Activated T-cell treated with anti-CD3 and anti-CD28 coated beads, Interleukin-2, amount 50 U/mL, for 24 hours (primary cell): Measurements from ENCODE around the gene CTNNA3.

Experiments used
- DNase-seq: peaks from one replicate; pipeline ENCODE4 v3.0.0-alpha.2; 2020
- H3K27ac Mint-ChIP-seq: 2 replicates; pipeline ENCODE4 v1.8.0; 2020; ENCODE audit warnings: mild to moderate bottlenecking, mixed read lengths
- H3K27me3 Mint-ChIP-seq: 2 replicates; pipeline ENCODE4 v1.8.0; 2020; ENCODE audit warnings: mixed read lengths
- H3K36me3 Mint-ChIP-seq: 2 replicates; pipeline ENCODE4 v1.8.0; 2020; ENCODE audit warnings: low read depth, mixed read lengths
- H3K4me1 Mint-ChIP-seq: 2 replicates; pipeline ENCODE4 v1.8.0; 2020; ENCODE audit warnings: low read depth, mixed read lengths
- H3K4me3 Mint-ChIP-seq: 2 replicates; pipeline ENCODE4 v1.8.0; 2020; ENCODE audit warnings: mild to moderate bottlenecking, moderate library complexity, mixed read lengths
- H3K9me3 Mint-ChIP-seq: 2 replicates; pipeline ENCODE4 v1.8.0; 2020; ENCODE audit warnings: mixed read lengths

CTNNA3 gene

GRCh38 chr10:66811211-66811610 lies 884.8 kb downstream of the CTNNA3 start:
- no peak overlapping the region for H3K4me3 Mint-ChIP-seq
- no peaks in the 10 kb centered on the region for H3K9me3 Mint-ChIP-seq
- H3K4me1 Mint-ChIP-seq: no peaks in the 10 kb centered on the region
- H3K27me3 Mint-ChIP-seq: no peaks in the 10 kb centered on the region
- DNase-seq: no peak
- no peaks in the 10 kb centered on the region for H3K36me3 Mint-ChIP-seq
- no peak overlapping the region for H3K27ac Mint-ChIP-seq

- H3K36me3 Mint-ChIP-seq: no peaks in the 10 kb centered on the region
- no peaks in the 10 kb centered on the region for H3K4me1 Mint-ChIP-seq
- no peak overlapping the region for H3K4me3 Mint-ChIP-seq
- no peaks in the 10 kb centered on the region for H3K9me3 Mint-ChIP-seq
- H3K27me3 Mint-ChIP-seq: no peaks in the 10 kb centered on the region
- H3K27ac Mint-ChIP-seq: no peak overlapping the region
- DNase-seq: no peak
Observed at GRCh38 chr10:66809402-66809801, 886.6 kb downstream of the CTNNA3 start.

GRCh38 chr10:66805612-66806011 lies 890.4 kb downstream of the CTNNA3 start:
- H3K27me3 Mint-ChIP-seq: no peaks in the 10 kb centered on the region
- H3K4me3 Mint-ChIP-seq: no peak overlapping the region
- no peaks in the 10 kb centered on the region for H3K36me3 Mint-ChIP-seq
- H3K9me3 Mint-ChIP-seq: no peaks in the 10 kb centered on the region
- H3K4me1 Mint-ChIP-seq: no peaks in the 10 kb centered on the region
- DNase-seq: no peak
- no peak overlapping the region for H3K27ac Mint-ChIP-seq

GRCh38 chr10:66804962-66805361 lies 891.0 kb downstream of the CTNNA3 start:
- H3K36me3 Mint-ChIP-seq: no peaks in the 10 kb centered on the region
- DNase-seq: no peak
- no peaks in the 10 kb centered on the region for H3K9me3 Mint-ChIP-seq
- no peaks in the 10 kb centered on the region for H3K27me3 Mint-ChIP-seq
- H3K4me1 Mint-ChIP-seq: no peaks in the 10 kb centered on the region
- H3K4me3 Mint-ChIP-seq: no peak overlapping the region
- no peak overlapping the region for H3K27ac Mint-ChIP-seq

GRCh38 chr10:66803174-66803573 lies 892.8 kb downstream of the CTNNA3 start:
- Mint-ChIP-seq H3K27ac (no peak overlapping the region), H3K36me3 (no peaks in the 10 kb centered on the region), H3K27me3 (no peaks in the 10 kb centered on the region), H3K4me3 (no peak overlapping the region), H3K4me1 (peaks cover 2% of the 10 kb centered on the region), H3K9me3 (no peaks in the 10 kb centered on the region)
- no peak for DNase-seq

GRCh38 chr10:66799474-66799873 lies 896.5 kb downstream of the CTNNA3 start:
- peaks cover 2% of the 10 kb centered on the region for H3K4me1 Mint-ChIP-seq
- no peaks in the 10 kb centered on the region for H3K36me3 Mint-ChIP-seq
- H3K27ac Mint-ChIP-seq: no peak overlapping the region
- H3K4me3 Mint-ChIP-seq: no peak overlapping the region
- no peaks in the 10 kb centered on the region for H3K27me3 Mint-ChIP-seq
- H3K9me3 Mint-ChIP-seq: no peaks in the 10 kb centered on the region
- no peak for DNase-seq

- H3K4me3 Mint-ChIP-seq: no peak overlapping the region
- no peaks in the 10 kb centered on the region for H3K36me3 Mint-ChIP-seq
- H3K27ac Mint-ChIP-seq: no peak overlapping the region
- H3K9me3 Mint-ChIP-seq: no peaks in the 10 kb centered on the region
- no peaks in the 10 kb centered on the region for H3K27me3 Mint-ChIP-seq
- peaks cover 2% of the 10 kb centered on the region for H3K4me1 Mint-ChIP-seq
- DNase-seq: no peak
Observed at GRCh38 chr10:66795866-66796265, 900.1 kb downstream of the CTNNA3 start.

GRCh38 chr10:66792441-66792840 lies 903.6 kb downstream of the CTNNA3 start:
- DNase-seq: no peak
- no peaks in the 10 kb centered on the region for H3K9me3 Mint-ChIP-seq
- H3K4me3 Mint-ChIP-seq: no peak overlapping the region
- no peak overlapping the region for H3K27ac Mint-ChIP-seq
- H3K27me3 Mint-ChIP-seq: no peaks in the 10 kb centered on the region
- no peaks in the 10 kb centered on the region for H3K4me1 Mint-ChIP-seq
- H3K36me3 Mint-ChIP-seq: no peaks in the 10 kb centered on the region

- no peak overlapping the region for H3K27ac Mint-ChIP-seq
- H3K9me3 Mint-ChIP-seq: no peaks in the 10 kb centered on the region
- DNase-seq: no peak
- H3K36me3 Mint-ChIP-seq: no peaks in the 10 kb centered on the region
- no peaks in the 10 kb centered on the region for H3K27me3 Mint-ChIP-seq
- H3K4me1 Mint-ChIP-seq: no peaks in the 10 kb centered on the region
- no peak overlapping the region for H3K4me3 Mint-ChIP-seq
Observed at GRCh38 chr10:66788178-66788987, 907.6 kb downstream of the CTNNA3 start.

- no peak for DNase-seq
- Mint-ChIP-seq H3K4me1 (no peaks in the 10 kb centered on the region), H3K36me3 (no peaks in the 10 kb centered on the region), H3K4me3 (no peak overlapping the region), H3K9me3 (no peaks in the 10 kb centered on the region), H3K27ac (no peak overlapping the region), H3K27me3 (no peaks in the 10 kb centered on the region)
Observed at GRCh38 chr10:66786709-66787108, 909.3 kb downstream of the CTNNA3 start.

GRCh38 chr10:66784770-66785169 lies 911.2 kb downstream of the CTNNA3 start:
- Mint-ChIP-seq H3K4me3 (no peak overlapping the region), H3K4me1 (no peaks in the 10 kb centered on the region), H3K27ac (no peak overlapping the region), H3K36me3 (no peaks in the 10 kb centered on the region), H3K9me3 (no peaks in the 10 kb centered on the region), H3K27me3 (no peaks in the 10 kb centered on the region)
- no peak for DNase-seq

GRCh38 chr10:66783316-66783715 lies 912.7 kb downstream of the CTNNA3 start:
- no peak overlapping the region for H3K4me3 Mint-ChIP-seq
- no peak overlapping the region for H3K27ac Mint-ChIP-seq
- no peaks in the 10 kb centered on the region for H3K36me3 Mint-ChIP-seq
- no peaks in the 10 kb centered on the region for H3K27me3 Mint-ChIP-seq
- H3K9me3 Mint-ChIP-seq: no peaks in the 10 kb centered on the region
- no peaks in the 10 kb centered on the region for H3K4me1 Mint-ChIP-seq
- DNase-seq: no peak

- Mint-ChIP-seq H3K27ac (no peak overlapping the region), H3K4me3 (no peak overlapping the region), H3K36me3 (no peaks in the 10 kb centered on the region), H3K4me1 (no peaks in the 10 kb centered on the region), H3K27me3 (no peaks in the 10 kb centered on the region), H3K9me3 (no peaks in the 10 kb centered on the region)
- DNase-seq: no peak
Observed at GRCh38 chr10:66782776-66783175, 913.2 kb downstream of the CTNNA3 start.

GRCh38 chr10:66782144-66782543 lies 913.9 kb downstream of the CTNNA3 start:
- H3K36me3 Mint-ChIP-seq: no peaks in the 10 kb centered on the region
- no peaks in the 10 kb centered on the region for H3K9me3 Mint-ChIP-seq
- H3K27me3 Mint-ChIP-seq: no peaks in the 10 kb centered on the region
- no peaks in the 10 kb centered on the region for H3K4me1 Mint-ChIP-seq
- H3K27ac Mint-ChIP-seq: no peak overlapping the region
- no peak overlapping the region for H3K4me3 Mint-ChIP-seq
- no peak for DNase-seq

GRCh38 chr10:66780796-66781195 lies 915.2 kb downstream of the CTNNA3 start:
- no peaks in the 10 kb centered on the region for H3K36me3 Mint-ChIP-seq
- H3K4me3 Mint-ChIP-seq: no peak overlapping the region
- no peaks in the 10 kb centered on the region for H3K4me1 Mint-ChIP-seq
- H3K27me3 Mint-ChIP-seq: no peaks in the 10 kb centered on the region
- no peak for DNase-seq
- H3K27ac Mint-ChIP-seq: no peak overlapping the region
- no peaks in the 10 kb centered on the region for H3K9me3 Mint-ChIP-seq

GRCh38 chr10:66778351-66778750 lies 917.6 kb downstream of the CTNNA3 start:
- Mint-ChIP-seq H3K27me3 (no peaks in the 10 kb centered on the region), H3K27ac (no peak overlapping the region), H3K4me1 (no peaks in the 10 kb centered on the region), H3K36me3 (no peaks in the 10 kb centered on the region), H3K9me3 (no peaks in the 10 kb centered on the region), H3K4me3 (no peak overlapping the region)
- no peak for DNase-seq
